H9 (cell line): ENCODE data around the gene TFAP2A. TPM values are rescaled to one million over a fixed set of nuclear protein-coding genes. Genes with fewer than 3 reads are reported as not detected.

Experiments used
- DNase-seq: peaks from one replicate; pipeline ENCODE4 v3.0.0-alpha.2; 2017
- H2AFZ ChIP-seq: one replicate; pipeline ENCODE4 v1.6.1; 2013; ENCODE audit warnings: mild to moderate bottlenecking, low read length, control low read depth, moderate library complexity
- H2AK5ac ChIP-seq: 2 replicates; pipeline ENCODE4 v1.6.1; 2013; ENCODE audit warnings: low read length, control low read depth, mixed read lengths; ENCODE audit not compliant: insufficient read length
- H2BK120ac ChIP-seq: one replicate; pipeline ENCODE4 v1.6.1; 2013; ENCODE audit warnings: low read depth, mild to moderate bottlenecking, low read length, control low read depth, inconsistent platforms; ENCODE audit not compliant: poor library complexity, severe bottlenecking
- H2BK12ac ChIP-seq: 2 replicates; pipeline ENCODE4 v1.6.1; 2013; ENCODE audit warnings: low read length, control low read depth, mixed read lengths, low read depth; ENCODE audit not compliant: insufficient read length
- H2BK15ac ChIP-seq: 2 replicates; pipeline ENCODE4 v1.6.1; 2013; ENCODE audit warnings: low read depth, low read length, control low read depth
- H2BK20ac ChIP-seq: one replicate; pipeline ENCODE4 v1.6.1; 2013; ENCODE audit warnings: low read depth, mild to moderate bottlenecking, low read length, control low read depth, inconsistent platforms; ENCODE audit not compliant: poor library complexity, severe bottlenecking
- H2BK5ac ChIP-seq: 2 replicates; pipeline ENCODE4 v1.6.1; 2013; ENCODE audit warnings: low read length, control low read depth, mixed read lengths; ENCODE audit not compliant: insufficient read length
- H3K14ac ChIP-seq: 2 replicates; pipeline ENCODE4 v1.6.1; 2013; ENCODE audit warnings: low read length, control low read depth; ENCODE audit not compliant: insufficient read depth
- H3K18ac ChIP-seq: 2 replicates; pipeline ENCODE4 v1.6.1; 2013; ENCODE audit warnings: low read depth, mild to moderate bottlenecking, mixed read lengths, low read length, control low read depth; ENCODE audit not compliant: insufficient read length
- H3K23ac ChIP-seq: 2 replicates; pipeline ENCODE4 v1.6.1; 2013; ENCODE audit warnings: low read length, control low read depth, mixed read lengths, low read depth; ENCODE audit not compliant: insufficient read length
- H3K23me2 ChIP-seq: 2 replicates; pipeline ENCODE4 v1.6.1; 2013; ENCODE audit warnings: low read depth, mild to moderate bottlenecking, mixed read lengths, low read length, control low read depth; ENCODE audit not compliant: insufficient read length, poor library complexity, severe bottlenecking
- H3K27ac ChIP-seq: 2 replicates; pipeline ENCODE4 v1.5.1; 2013; ENCODE audit warnings: low read length, control low read depth, mixed read lengths, low read depth; ENCODE audit not compliant: insufficient read length
- H3K27me3 ChIP-seq: 2 replicates; pipeline ENCODE4 v1.6.1; 2013; ENCODE audit warnings: low read length, control low read depth, inconsistent platforms; ENCODE audit not compliant: insufficient read depth
- H3K4ac ChIP-seq: 2 replicates; pipeline ENCODE4 v1.6.1; 2013; ENCODE audit warnings: low read depth, mild to moderate bottlenecking, control low read depth, inconsistent platforms, low read length, moderate library complexity
- H3K4me1 ChIP-seq: 2 replicates; pipeline ENCODE4 v1.6.1; 2013; ENCODE audit warnings: low read length, control low read depth, inconsistent platforms; ENCODE audit not compliant: insufficient read depth
- H3K4me2 ChIP-seq: 2 replicates; pipeline ENCODE4 v1.6.1; 2013; ENCODE audit warnings: low read length, control low read depth, mixed read lengths; ENCODE audit not compliant: insufficient read length, insufficient read depth
- H3K56ac ChIP-seq: 2 replicates; pipeline ENCODE4 v1.6.1; 2013; ENCODE audit warnings: low read depth, mild to moderate bottlenecking, mixed read lengths, low read length, control low read depth; ENCODE audit not compliant: insufficient read length
- H3K79me1 ChIP-seq: 2 replicates; pipeline ENCODE4 v1.6.1; 2013; ENCODE audit warnings: low read depth, mild to moderate bottlenecking, moderate library complexity, low read length, control low read depth, inconsistent platforms; ENCODE audit not compliant: insufficient read depth, poor library complexity, severe bottlenecking
- H3K79me2 ChIP-seq: 2 replicates; pipeline ENCODE4 v1.6.1; 2013; ENCODE audit warnings: low read length, control low read depth, inconsistent platforms; ENCODE audit not compliant: insufficient read depth
- H3K9ac ChIP-seq: 2 replicates; pipeline ENCODE4 v1.6.1; 2013; ENCODE audit warnings: low read length, control low read depth, mixed read lengths; ENCODE audit not compliant: insufficient read length; ENCODE audit errors: extremely low read depth
- H3K9me3 ChIP-seq: one replicate; pipeline ENCODE4 v1.6.1; 2013; ENCODE audit warnings: low read depth, low read length, inconsistent platforms; ENCODE audit not compliant: control insufficient read depth
- H3T11ph ChIP-seq: one replicate; pipeline ENCODE4 v1.6.1; 2013; ENCODE audit warnings: mild to moderate bottlenecking, low read length, control low read depth, inconsistent platforms
- H4K20me1 ChIP-seq: one replicate; pipeline ENCODE4 v1.6.1; 2013; ENCODE audit not compliant: control insufficient read depth, insufficient read length, insufficient read depth
- H4K5ac ChIP-seq: 2 replicates; pipeline ENCODE4 v1.6.1; 2013; ENCODE audit warnings: low read depth, mild to moderate bottlenecking, mixed read lengths, low read length, control low read depth; ENCODE audit not compliant: insufficient read length
- H4K8ac ChIP-seq: replicated peaks from 2 replicates; pipeline ENCODE4 v1.6.1; 2013; ENCODE audit warnings: low read length, control low read depth, mixed read lengths, low read depth; ENCODE audit not compliant: insufficient read length
- H4K91ac ChIP-seq: 2 replicates; pipeline ENCODE4 v1.6.1; 2013; ENCODE audit warnings: low read depth, mild to moderate bottlenecking, moderate library complexity, mixed read lengths, low read length, control low read depth; ENCODE audit not compliant: insufficient read length
- H3K27ac Mint-ChIP-seq, 3 experiments: 2 replicates in 2 of 3; 3 replicates in 1 of 3; pipeline ENCODE4 v1.8.0; 2020 to 2021; ENCODE audit warnings: mixed read lengths in 3 of 3, mild to moderate bottlenecking in 1 of 3, moderate library complexity in 1 of 3
- H3K27me3 Mint-ChIP-seq: 2 replicates; pipeline ENCODE4 v1.8.0; 2021; ENCODE audit warnings: low read depth, mild to moderate bottlenecking, moderate library complexity, mixed read lengths
- H3K36me3 Mint-ChIP-seq, 3 experiments: 2 replicates in 2 of 3; 3 replicates in 1 of 3; pipeline ENCODE4 v1.8.0; 2020 to 2021; ENCODE audit warnings: low read depth in 3 of 3, mixed read lengths in 3 of 3; ENCODE audit not compliant: insufficient read depth in 1 of 3
- H3K4me1 Mint-ChIP-seq, 2 experiments: 2 replicates each; pipeline ENCODE4 v1.8.0; 2020; ENCODE audit warnings: mixed read lengths in 2 of 2
- H3K4me3 Mint-ChIP-seq, 2 experiments: 2 replicates in 1 of 2; 3 replicates in 1 of 2; pipeline ENCODE4 v1.8.0; 2020 to 2021; ENCODE audit warnings: mild to moderate bottlenecking in 2 of 2, mixed read lengths in 2 of 2, moderate library complexity in 1 of 2
- H3K9me3 Mint-ChIP-seq, 2 experiments: 2 replicates in 1 of 2; 3 replicates in 1 of 2; pipeline ENCODE4 v1.8.0; 2020; ENCODE audit warnings: mild to moderate bottlenecking in 2 of 2, mixed read lengths in 2 of 2, moderate library complexity in 1 of 2
- CTCF ChIP-seq: fragments of 200-600 bp; sonication (generic); conservative IDR thresholded peaks from 3 replicates; pipeline ENCODE4 v1.8.0; 2021; ENCODE audit warnings: antibody characterized with exemption, mild to moderate bottlenecking
- WGBS: extraction: QIAGEN DNeasy Blood & Tissue Kit; methylation state at CpG from one replicate; pipeline ENCODE4 v1.1.7; 2013; ENCODE audit warnings: missing lambda C conversion rate, low lambda C conversion rate, mixed read lengths; ENCODE audit not compliant: insufficient read length; ENCODE audit errors: extremely low coverage; 5-methylcytosine and 5-hydroxymethylcytosine counted together
- total RNA-seq: library from RNA; stranded (reverse); gene quantifications from 2 replicates; pipeline ENCODE4 v1.2.1, GENCODE V29; 2021

TFAP2A gene
- total RNA-seq, 1 experiment from 2014 or later = 2.6 TPM

DNA sequence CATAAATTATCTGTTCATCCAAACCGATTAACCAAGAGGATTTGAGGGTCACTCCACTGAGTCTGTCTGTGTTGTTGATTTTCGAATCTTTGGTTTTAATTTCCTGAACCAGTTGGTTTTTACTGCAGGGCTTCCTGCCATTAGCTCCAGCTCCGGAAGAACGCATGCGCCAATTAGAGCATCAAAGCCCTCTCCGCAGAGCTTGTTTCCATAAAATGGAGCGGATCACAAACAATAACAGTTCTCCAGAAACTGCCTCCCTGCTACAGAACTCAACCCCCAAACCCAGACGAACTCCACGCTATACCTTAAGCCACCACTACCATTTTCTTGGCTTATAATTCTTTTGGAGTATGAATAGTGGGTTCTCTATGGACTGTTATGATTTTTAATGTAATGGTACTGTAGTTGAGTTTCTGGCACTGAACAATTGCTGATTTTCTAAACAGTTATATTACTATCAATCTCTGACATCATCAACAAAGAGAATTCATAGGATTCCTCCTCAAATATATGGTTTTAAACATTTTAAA is 13.8 kb downstream of the TFAP2A start:
- Histone ChIP-seq H3K27me3 (peaks cover 51% of the 10 kb centered on the region; the same call in 1 of the 2 replicates), H3T11ph (no peak overlapping the region), H3K4me1 (peaks cover 3% of the 10 kb centered on the region; the same call in 1 of the 2 replicates), H4K8ac (no peak overlapping the region), H2AK5ac (no peak overlapping the region), H2AFZ (no peak overlapping the region), H3K79me1 (no peaks in the 10 kb centered on the region), H2BK120ac (no peak overlapping the region), H3K9me3 (no peaks in the 10 kb centered on the region), H3K18ac (no peak overlapping the region), H2BK20ac (no peak overlapping the region), H3K79me2 (no peaks in the 10 kb centered on the region), H2BK15ac (no peak overlapping the region), H3K27ac (no peak overlapping the region), H4K5ac (no peak overlapping the region), H3K4ac (no peak overlapping the region), H3K23me2 (peaks cover 14% of the 10 kb centered on the region), H2BK5ac (no peak overlapping the region), H4K91ac (no peak overlapping the region), H3K23ac (no peak overlapping the region), H2BK12ac (no peak overlapping the region), H3K4me2 (no peak overlapping the region), H3K9ac (no peak overlapping the region), H3K56ac (no peak overlapping the region), H3K14ac (no peak overlapping the region), H4K20me1 (no peaks in the 10 kb centered on the region)
- H3K27ac Mint-ChIP-seq = no peak overlapping the region
- peaks cover 94% of the 10 kb centered on the region for H3K27me3 Mint-ChIP-seq
- H3K4me3 Mint-ChIP-seq = no peak overlapping the region
- no CpG with 5 or more reads among the region's 9 CpGs for WGBS
- DNase-seq = no peak
- peaks cover 0 to 4% of the 10 kb centered on the region in 2 experiments; a peak in 2 of 5 replicates for H3K9me3 Mint-ChIP-seq
- peaks cover 0 to 2% (median 0%) of the 10 kb centered on the region in 3 experiments; a peak in 1 of 7 replicates for H3K36me3 Mint-ChIP-seq
- TF ChIP-seq CTCF = no peak
- H3K4me1 Mint-ChIP-seq = peaks cover 36 to 52% of the 10 kb centered on the region in 2 experiments
